Hepatocyte (in vitro differentiated cells): ENCODE measurements around the gene ARF6.
"Not testable (repeated sequence)": the region's sequence is repeated elsewhere in the genome, so short reads cannot be mapped to it uniquely, and the experiment has no call there.

Source experiments
- EZH2 ChIP-seq: fragments of 200-600 bp; sonication (generic); IDR thresholded peaks from 2 replicates; pipeline ENCODE4 v1.6.1; 2016; ENCODE audit warnings: antibody characterized with exemption, mild to moderate bottlenecking, borderline replicate concordance
- EZH2phosphoT487 ChIP-seq: fragments of 200-600 bp; sonication (generic); IDR thresholded peaks from one replicate; pipeline ENCODE4 v1.6.1; 2018; ENCODE audit warnings: antibody characterized with exemption, mild to moderate bottlenecking, low read depth, moderate library complexity; ENCODE audit not compliant: unreplicated experiment, severe bottlenecking
- TF ChIP-seq, protein P1 (sequence below): fragments of 200-600 bp; sonication (generic); IDR thresholded peaks from 2 replicates; pipeline ENCODE4 v1.5.1; 2016; ENCODE audit warnings: antibody characterized with exemption, mild to moderate bottlenecking; ENCODE audit not compliant: poor library complexity

- TF ChIP-seq, protein P1, sequence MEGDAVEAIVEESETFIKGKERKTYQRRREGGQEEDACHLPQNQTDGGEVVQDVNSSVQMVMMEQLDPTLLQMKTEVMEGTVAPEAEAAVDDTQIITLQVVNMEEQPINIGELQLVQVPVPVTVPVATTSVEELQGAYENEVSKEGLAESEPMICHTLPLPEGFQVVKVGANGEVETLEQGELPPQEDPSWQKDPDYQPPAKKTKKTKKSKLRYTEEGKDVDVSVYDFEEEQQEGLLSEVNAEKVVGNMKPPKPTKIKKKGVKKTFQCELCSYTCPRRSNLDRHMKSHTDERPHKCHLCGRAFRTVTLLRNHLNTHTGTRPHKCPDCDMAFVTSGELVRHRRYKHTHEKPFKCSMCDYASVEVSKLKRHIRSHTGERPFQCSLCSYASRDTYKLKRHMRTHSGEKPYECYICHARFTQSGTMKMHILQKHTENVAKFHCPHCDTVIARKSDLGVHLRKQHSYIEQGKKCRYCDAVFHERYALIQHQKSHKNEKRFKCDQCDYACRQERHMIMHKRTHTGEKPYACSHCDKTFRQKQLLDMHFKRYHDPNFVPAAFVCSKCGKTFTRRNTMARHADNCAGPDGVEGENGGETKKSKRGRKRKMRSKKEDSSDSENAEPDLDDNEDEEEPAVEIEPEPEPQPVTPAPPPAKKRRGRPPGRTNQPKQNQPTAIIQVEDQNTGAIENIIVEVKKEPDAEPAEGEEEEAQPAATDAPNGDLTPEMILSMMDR, result not testable (repeated sequence)
- not testable (repeated sequence) for TF ChIP-seq EZH2, EZH2phosphoT487
Observed at GRCh38 chr14:49894214-49895107, 1.6 kb downstream of the ARF6 start.
